Type B pancreatic cell (in vitro differentiated cells): ENCODE measurements around the gene EBF3. TPM values are rescaled to one million over a fixed set of nuclear protein-coding genes. Genes with fewer than 3 reads are reported as not detected.

Source experiments
- DNase-seq: peaks from one replicate; pipeline ENCODE4 v3.0.0; 2021; ENCODE audit warnings: mixed read lengths; ENCODE audit not compliant: unreplicated experiment; ENCODE audit errors: extremely low spot score
- H3K27ac Mint-ChIP-seq: 2 replicates; pipeline ENCODE4 v1.8.0; 2021; ENCODE audit warnings: mild to moderate bottlenecking, mixed read lengths
- H3K27me3 Mint-ChIP-seq: 2 replicates; pipeline ENCODE4 v1.8.0; 2021; ENCODE audit warnings: mixed read lengths
- H3K36me3 Mint-ChIP-seq: 2 replicates; pipeline ENCODE4 v1.8.0; 2021; ENCODE audit warnings: mixed read lengths
- H3K4me1 Mint-ChIP-seq: one replicate; pipeline ENCODE4 v1.8.0; 2021; ENCODE audit warnings: mixed read lengths; ENCODE audit not compliant: unreplicated experiment
- H3K4me3 Mint-ChIP-seq: 2 replicates; pipeline ENCODE4 v1.8.0; 2021; ENCODE audit warnings: mild to moderate bottlenecking, mixed read lengths
- H3K9me3 Mint-ChIP-seq: 2 replicates; pipeline ENCODE4 v1.8.0; 2021; ENCODE audit warnings: mixed read lengths
- total RNA-seq: library from RNA; stranded (reverse); gene quantifications from 2 replicates; pipeline ENCODE4 v1.2.1, GENCODE V29; 2021; ENCODE audit warnings: low replicate concordance
- TF ChIP-seq, protein P1 (sequence below): fragments of 200-600 bp; sonication (generic); conservative IDR thresholded peaks from 2 replicates; pipeline ENCODE4 v1.5.0; 2021; ENCODE audit warnings: antibody characterized with exemption, mild to moderate bottlenecking

Gene EBF3
- total RNA-seq, 1 donor from 2014 or later: 26.1 TPM

DNA sequence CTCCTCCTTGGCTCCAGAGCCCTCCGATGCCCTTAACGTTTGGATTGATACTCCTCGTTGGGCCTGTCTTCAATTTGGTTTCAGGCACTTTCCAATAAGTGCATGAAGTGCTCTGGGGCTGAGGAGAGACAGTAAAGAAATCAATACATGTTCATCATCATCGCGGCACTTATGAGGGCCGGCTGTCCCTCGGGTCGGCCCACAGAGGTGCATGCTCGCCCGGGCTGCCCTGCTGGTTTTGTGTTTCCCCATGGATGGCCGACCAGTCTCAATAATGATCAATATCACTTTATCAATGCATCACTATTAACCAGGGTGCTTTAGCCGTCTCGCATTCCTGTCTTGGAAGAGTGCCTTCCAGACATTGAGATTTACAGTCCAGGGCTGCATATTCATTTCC is 154.2 kb downstream of the EBF3 start:
- H3K4me1 Mint-ChIP-seq: peaks cover 9% of the 10 kb centered on the region
- H3K27me3 Mint-ChIP-seq: peaks cover 9% of the 10 kb centered on the region
- H3K27ac Mint-ChIP-seq: no peak overlapping the region
- no peak for DNase-seq
- TF ChIP-seq, protein P1, sequence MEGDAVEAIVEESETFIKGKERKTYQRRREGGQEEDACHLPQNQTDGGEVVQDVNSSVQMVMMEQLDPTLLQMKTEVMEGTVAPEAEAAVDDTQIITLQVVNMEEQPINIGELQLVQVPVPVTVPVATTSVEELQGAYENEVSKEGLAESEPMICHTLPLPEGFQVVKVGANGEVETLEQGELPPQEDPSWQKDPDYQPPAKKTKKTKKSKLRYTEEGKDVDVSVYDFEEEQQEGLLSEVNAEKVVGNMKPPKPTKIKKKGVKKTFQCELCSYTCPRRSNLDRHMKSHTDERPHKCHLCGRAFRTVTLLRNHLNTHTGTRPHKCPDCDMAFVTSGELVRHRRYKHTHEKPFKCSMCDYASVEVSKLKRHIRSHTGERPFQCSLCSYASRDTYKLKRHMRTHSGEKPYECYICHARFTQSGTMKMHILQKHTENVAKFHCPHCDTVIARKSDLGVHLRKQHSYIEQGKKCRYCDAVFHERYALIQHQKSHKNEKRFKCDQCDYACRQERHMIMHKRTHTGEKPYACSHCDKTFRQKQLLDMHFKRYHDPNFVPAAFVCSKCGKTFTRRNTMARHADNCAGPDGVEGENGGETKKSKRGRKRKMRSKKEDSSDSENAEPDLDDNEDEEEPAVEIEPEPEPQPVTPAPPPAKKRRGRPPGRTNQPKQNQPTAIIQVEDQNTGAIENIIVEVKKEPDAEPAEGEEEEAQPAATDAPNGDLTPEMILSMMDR: no peak
- no peaks in the 10 kb centered on the region for H3K36me3 Mint-ChIP-seq
- no peaks in the 10 kb centered on the region for H3K9me3 Mint-ChIP-seq
- no peak overlapping the region for H3K4me3 Mint-ChIP-seq

DNA sequence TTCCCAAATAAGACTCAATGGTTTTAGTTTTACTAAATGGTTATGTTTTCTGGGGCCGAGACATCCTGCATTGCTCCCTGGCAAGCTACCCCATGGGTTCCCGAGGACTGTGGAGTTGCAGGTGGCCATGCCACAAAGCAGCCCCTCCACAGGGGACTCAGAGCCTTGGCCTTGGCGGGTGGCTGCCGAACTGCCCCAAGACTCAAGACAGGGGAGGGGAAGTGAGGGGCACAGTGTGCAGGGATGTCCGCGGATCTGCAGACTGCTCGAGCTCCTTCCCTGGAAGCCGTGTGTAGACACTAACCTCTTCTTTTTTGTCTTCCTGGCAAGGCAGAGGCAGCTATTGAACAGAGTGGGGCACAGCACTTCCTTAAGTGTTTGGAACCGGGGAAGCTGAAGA is 154.6 kb downstream of the EBF3 start:
- H3K27ac Mint-ChIP-seq: no peak overlapping the region
- H3K36me3 Mint-ChIP-seq: no peaks in the 10 kb centered on the region
- H3K27me3 Mint-ChIP-seq: peaks cover 9% of the 10 kb centered on the region
- TF ChIP-seq, protein P1: no peak
- H3K4me3 Mint-ChIP-seq: no peak overlapping the region
- H3K4me1 Mint-ChIP-seq: peaks cover 5% of the 10 kb centered on the region
- no peak for DNase-seq
- H3K9me3 Mint-ChIP-seq: no peaks in the 10 kb centered on the region

DNA sequence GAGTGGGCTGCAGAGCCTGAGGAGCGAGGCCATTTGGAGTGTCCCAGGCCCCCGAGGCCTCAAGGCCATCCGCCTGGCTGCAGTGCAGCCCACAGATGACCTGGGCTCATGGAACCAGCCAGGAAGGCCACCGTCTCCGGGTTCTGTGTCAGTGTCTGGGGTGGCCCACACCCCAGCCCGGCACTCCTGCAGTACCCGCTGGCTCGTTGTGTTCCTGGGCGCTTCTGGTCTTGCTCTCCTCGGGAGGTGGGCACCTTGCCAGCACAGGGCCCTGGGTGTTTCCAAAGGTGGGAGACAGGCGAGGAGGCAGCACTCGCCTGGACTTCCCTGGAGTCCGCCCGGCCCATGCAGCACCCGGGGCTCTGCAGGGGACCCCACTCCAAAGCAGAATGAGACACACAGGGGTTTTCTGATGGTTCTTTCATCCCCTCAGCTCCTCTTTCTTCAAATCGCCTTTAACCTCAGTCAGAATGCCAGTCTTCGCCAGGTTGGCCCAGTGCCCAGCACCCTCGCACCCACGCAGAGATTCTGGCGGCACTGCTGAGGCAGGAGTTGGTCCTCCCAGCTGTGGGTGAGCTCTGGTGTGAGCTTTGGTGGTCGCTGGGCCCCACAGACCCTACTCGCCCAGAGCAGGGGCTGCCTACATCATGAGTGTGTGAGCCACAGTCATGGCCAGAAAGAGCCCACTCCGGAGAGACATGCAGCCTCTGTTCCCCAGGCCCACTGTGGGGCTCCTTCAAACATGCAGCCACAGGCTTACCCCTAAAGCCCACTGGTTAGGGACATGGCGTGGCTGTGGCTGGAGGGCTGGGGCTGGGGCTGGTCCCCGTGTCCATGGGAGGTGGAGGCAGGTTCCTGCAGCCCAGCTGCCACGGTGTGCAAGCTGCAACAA is 155.7 kb downstream of the EBF3 start:
- Mint-ChIP-seq H3K4me3 (no peak overlapping the region), H3K36me3 (no peaks in the 10 kb centered on the region), H3K4me1 (peaks cover 5% of the 10 kb centered on the region), H3K9me3 (peaks cover 5% of the 10 kb centered on the region), H3K27me3 (peaks cover 9% of the 10 kb centered on the region), H3K27ac (no peak overlapping the region)
- TF ChIP-seq, protein P1: no peak
- DNase-seq: no peak

DNA sequence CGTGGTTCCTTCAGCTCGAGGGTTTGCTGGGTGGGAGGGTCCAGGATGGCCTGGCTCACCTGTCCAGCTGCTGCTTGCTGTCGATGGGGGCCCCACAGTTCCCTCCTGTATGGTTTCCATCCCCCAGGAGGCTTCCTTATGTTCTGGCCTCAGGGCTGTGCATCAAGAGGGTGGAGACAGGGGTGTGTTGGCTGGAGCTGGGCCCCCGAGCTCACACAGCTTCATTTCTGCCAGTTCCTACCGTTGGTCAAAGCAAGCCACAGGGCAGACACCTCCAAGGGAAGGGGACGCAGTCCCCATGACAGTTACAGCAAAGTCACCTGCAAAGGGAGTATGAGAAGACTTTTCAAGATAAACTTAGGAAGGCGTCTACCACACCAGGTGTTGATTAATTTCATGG is 156.9 kb downstream of the EBF3 start:
- H3K9me3 Mint-ChIP-seq: peaks cover 5% of the 10 kb centered on the region
- peaks cover 4% of the 10 kb centered on the region for H3K4me1 Mint-ChIP-seq
- no peak for DNase-seq
- H3K27me3 Mint-ChIP-seq: peaks cover 4% of the 10 kb centered on the region
- H3K4me3 Mint-ChIP-seq: no peak overlapping the region
- TF ChIP-seq, protein P1: no peak
- H3K36me3 Mint-ChIP-seq: peaks cover under 1% of the 10 kb centered on the region
- H3K27ac Mint-ChIP-seq: no peak overlapping the region

DNA sequence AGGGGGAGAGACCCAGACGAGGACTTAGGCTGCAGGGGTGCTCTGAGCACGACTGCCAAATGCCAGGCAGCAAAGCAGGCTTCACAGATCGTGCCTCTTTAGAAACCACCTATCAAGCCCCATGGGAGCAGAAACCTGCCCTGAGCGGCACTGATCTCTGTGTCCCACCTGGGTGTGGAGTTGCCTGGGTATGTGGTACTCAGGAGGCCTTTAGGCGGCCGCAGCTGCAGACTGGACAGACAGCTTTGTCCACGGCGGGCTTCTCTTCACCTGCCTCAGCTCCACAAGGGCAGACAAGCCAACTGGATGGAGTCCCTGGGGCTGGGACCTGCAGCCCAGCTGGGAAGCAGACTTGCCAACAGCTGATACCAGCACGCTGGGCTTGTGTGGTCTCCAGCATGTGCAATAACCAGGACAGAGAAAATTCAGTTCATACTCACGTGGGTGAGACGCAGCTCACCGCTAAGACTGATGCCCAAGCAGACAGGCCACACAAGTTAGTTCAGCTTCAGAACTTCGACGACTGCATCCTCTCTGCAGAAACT is 163.2 kb downstream of the EBF3 start:
- DNase-seq: no peak
- Mint-ChIP-seq H3K4me1 (no peaks in the 10 kb centered on the region), H3K27me3 (peaks cover 4% of the 10 kb centered on the region), H3K4me3 (no peak overlapping the region), H3K27ac (no peak overlapping the region), H3K9me3 (peaks cover 9% of the 10 kb centered on the region), H3K36me3 (peaks cover 3% of the 10 kb centered on the region)
- TF ChIP-seq, protein P1: no peak
